ENCODE measurements around the gene ANXA7. TPM values are rescaled to one million over a fixed set of nuclear protein-coding genes. Genes with fewer than 3 reads are reported as not detected.

Gene ANXA7
- total RNA-seq, 2 donors from 2014 or later, result 98.9 to 117 TPM

- peaks cover 4 to 7% of the 10 kb centered on the region in 2 donors for H3K36me3 ChIP-seq
- TF ChIP-seq POLR2AphosphoS5 (IDR thresholded peaks at IDR 0.05) (no peak), POLR2A (IDR thresholded peaks at IDR 0.05) (no peak), CTCF (IDR thresholded peaks at IDR 0.05) (no peak)
- WGBS, result 94% methylated on average over 4 of the region's 4 CpGs
- no peaks in the 10 kb centered on the region for H3K4me1 ChIP-seq (replicated peaks)
- no peaks in the 10 kb centered on the region for H3K27me3 ChIP-seq (replicated peaks; ENCODE audit: insufficient read depth)
- no peak overlapping the region for H3K4me3 ChIP-seq
- no peaks in the 10 kb centered on the region for H3K9me3 ChIP-seq
- DNase-seq (ENCODE audit: low spot score), result no peak
- no peak overlapping the region for H3K27ac ChIP-seq
- intact Hi-C loops (cut with DNase I), result no loop called here
These were observed 25.6 kb downstream of the ANXA7 start for GRCh38 chr10:73388228-73388627.

GRCh38 chr10:73386583-73386982 is 27.3 kb downstream of the ANXA7 start:
- 94% methylated on average over 7 of the region's 7 CpGs for WGBS
- intact Hi-C loops (cut with DNase I), result no loop called here
- Histone ChIP-seq H3K27ac (no peak overlapping the region), H3K9me3 (no peaks in the 10 kb centered on the region), H3K36me3 (peaks cover 7 to 9% of the 10 kb centered on the region in 2 donors), H3K27me3 (replicated peaks; ENCODE audit: insufficient read depth) (no peaks in the 10 kb centered on the region), H3K4me3 (no peak overlapping the region), H3K4me1 (replicated peaks) (no peaks in the 10 kb centered on the region)
- TF ChIP-seq CTCF (IDR thresholded peaks at IDR 0.05) (no peak), POLR2AphosphoS5 (IDR thresholded peaks at IDR 0.05) (no peak), POLR2A (IDR thresholded peaks at IDR 0.05) (no peak)
- no peak for DNase-seq (ENCODE audit: low spot score)

GRCh38 chr10:73379064-73379748 is 34.7 kb downstream of the ANXA7 start:
- H3K27me3 ChIP-seq (replicated peaks; ENCODE audit: insufficient read depth), result no peaks in the 10 kb centered on the region
- H3K4me1 ChIP-seq (replicated peaks), result no peaks in the 10 kb centered on the region
- H3K9me3 ChIP-seq, result no peaks in the 10 kb centered on the region
- no peak overlapping the region for H3K4me3 ChIP-seq
- no peak for TF ChIP-seq POLR2AphosphoS5 (IDR thresholded peaks at IDR 0.05)
- TF ChIP-seq CTCF (IDR thresholded peaks at IDR 0.05), result no peak
- no peak for TF ChIP-seq POLR2A (IDR thresholded peaks at IDR 0.05)
- intact Hi-C loops (cut with DNase I), result no loop called here
- WGBS, result 78% methylated on average over 1 of the region's 1 CpG
- no peak for DNase-seq (ENCODE audit: low spot score)
- no peak overlapping the region for H3K27ac ChIP-seq
- peaks cover 8 to 9% of the 10 kb centered on the region in 2 donors for H3K36me3 ChIP-seq

GRCh38 chr10:73376679-73377078 is 37.2 kb downstream of the ANXA7 start:
- intact Hi-C loops (cut with DNase I), result no loop called here
- H3K27me3 ChIP-seq (replicated peaks; ENCODE audit: insufficient read depth), result no peaks in the 10 kb centered on the region
- no peak overlapping the region for H3K27ac ChIP-seq
- no peak overlapping the region for H3K4me3 ChIP-seq
- no peak for TF ChIP-seq CTCF (IDR thresholded peaks at IDR 0.05)
- TF ChIP-seq POLR2A (IDR thresholded peaks at IDR 0.05), result no peak
- no peak for TF ChIP-seq POLR2AphosphoS5 (IDR thresholded peaks at IDR 0.05)
- peaks cover 5 to 9% of the 10 kb centered on the region in 2 donors for H3K36me3 ChIP-seq
- no peaks in the 10 kb centered on the region for H3K9me3 ChIP-seq
- no peak for DNase-seq (ENCODE audit: low spot score)
- WGBS, result 41% methylated on average over 3 of the region's 3 CpGs
- H3K4me1 ChIP-seq (replicated peaks), result no peaks in the 10 kb centered on the region

GRCh38 chr10:73368238-73368637 is 45.6 kb downstream of the ANXA7 start:
- WGBS, result 95% methylated on average over 4 of the region's 4 CpGs
- no peak overlapping the region for H3K27ac ChIP-seq
- H3K27me3 ChIP-seq (replicated peaks; ENCODE audit: insufficient read depth), result no peaks in the 10 kb centered on the region
- no peaks in the 10 kb centered on the region for H3K9me3 ChIP-seq
- TF ChIP-seq CTCF (IDR thresholded peaks at IDR 0.05), result no peak
- TF ChIP-seq POLR2A (IDR thresholded peaks at IDR 0.05), result no peak
- no peak for TF ChIP-seq POLR2AphosphoS5 (IDR thresholded peaks at IDR 0.05)
- no peak for DNase-seq (ENCODE audit: low spot score)
- no peaks in the 10 kb centered on the region for H3K36me3 ChIP-seq
- no peak overlapping the region for H3K4me3 ChIP-seq
- intact Hi-C loops (cut with DNase I), result no loop called here
- no peaks in the 10 kb centered on the region for H3K4me1 ChIP-seq (replicated peaks)
